GM12875 (cell line): Measurements from ENCODE around the gene ZBTB5.

Experiments used
- H3K4me3 ChIP-seq: one replicate; pipeline ENCODE4 v1.5.1; 2011; ENCODE audit warnings: low read depth, low read length, control low read depth
- CTCF ChIP-seq: IDR thresholded peaks from 2 replicates; pipeline ENCODE4 v1.5.1; 2011; ENCODE audit warnings: low read depth, mild to moderate bottlenecking, control low read depth, inconsistent platforms, low read length, moderate library complexity, borderline replicate concordance; ENCODE audit not compliant: insufficient read depth

The ZBTB5 gene

GRCh38 chr9:37445832-37446231 is 19.4 kb downstream of the ZBTB5 start:
- no peak for TF ChIP-seq CTCF
- H3K4me3 ChIP-seq, result no peak overlapping the region

- no peak for TF ChIP-seq CTCF
Observed at GRCh38 chr9:37444890-37445289, 20.4 kb downstream of the ZBTB5 start.

GRCh38 chr9:37443566-37443965 is 21.7 kb downstream of the ZBTB5 start:
- no peak overlapping the region for H3K4me3 ChIP-seq
- no peak for TF ChIP-seq CTCF

More at GRCh38 chr9:37444890-37445289, 20.4 kb downstream of the ZBTB5 start:
- no peak overlapping the region for H3K4me3 ChIP-seq

GRCh38 chr9:37442556-37442955 is 22.7 kb downstream of the ZBTB5 start:
- H3K4me3 ChIP-seq, result no peak overlapping the region
- no peak for TF ChIP-seq CTCF

GRCh38 chr9:37441776-37442370 is 23.4 kb downstream of the ZBTB5 start:
- TF ChIP-seq CTCF, result no peak
- no peak overlapping the region for H3K4me3 ChIP-seq

GRCh38 chr9:37438359-37438758 is 26.9 kb downstream of the ZBTB5 start:
- TF ChIP-seq CTCF, result no peak
- H3K4me3 ChIP-seq, result no peak overlapping the region

GRCh38 chr9:37437621-37438020 is 27.6 kb downstream of the ZBTB5 start:
- no peak overlapping the region for H3K4me3 ChIP-seq
- TF ChIP-seq CTCF, result no peak
